Measurements from ENCODE around the gene RBMXL3. TPM values are rescaled to one million over a fixed set of nuclear protein-coding genes. Genes with fewer than 3 reads are reported as not detected.
"Not testable (repeated sequence)": the region's sequence is repeated elsewhere in the genome, so short reads cannot be mapped to it uniquely, and the experiment has no call there.

Gene RBMXL3
- total and polyA plus RNA-seq, 10 of the 15 experiments (the other 5 are each of a cell fraction or from before 2014, with no cell fraction given), result not detected

GRCh38 chrX:115214605-115215004 lies 25.4 kb downstream of the RBMXL3 start (continued):
- TF ChIP-seq, protein P1, sequence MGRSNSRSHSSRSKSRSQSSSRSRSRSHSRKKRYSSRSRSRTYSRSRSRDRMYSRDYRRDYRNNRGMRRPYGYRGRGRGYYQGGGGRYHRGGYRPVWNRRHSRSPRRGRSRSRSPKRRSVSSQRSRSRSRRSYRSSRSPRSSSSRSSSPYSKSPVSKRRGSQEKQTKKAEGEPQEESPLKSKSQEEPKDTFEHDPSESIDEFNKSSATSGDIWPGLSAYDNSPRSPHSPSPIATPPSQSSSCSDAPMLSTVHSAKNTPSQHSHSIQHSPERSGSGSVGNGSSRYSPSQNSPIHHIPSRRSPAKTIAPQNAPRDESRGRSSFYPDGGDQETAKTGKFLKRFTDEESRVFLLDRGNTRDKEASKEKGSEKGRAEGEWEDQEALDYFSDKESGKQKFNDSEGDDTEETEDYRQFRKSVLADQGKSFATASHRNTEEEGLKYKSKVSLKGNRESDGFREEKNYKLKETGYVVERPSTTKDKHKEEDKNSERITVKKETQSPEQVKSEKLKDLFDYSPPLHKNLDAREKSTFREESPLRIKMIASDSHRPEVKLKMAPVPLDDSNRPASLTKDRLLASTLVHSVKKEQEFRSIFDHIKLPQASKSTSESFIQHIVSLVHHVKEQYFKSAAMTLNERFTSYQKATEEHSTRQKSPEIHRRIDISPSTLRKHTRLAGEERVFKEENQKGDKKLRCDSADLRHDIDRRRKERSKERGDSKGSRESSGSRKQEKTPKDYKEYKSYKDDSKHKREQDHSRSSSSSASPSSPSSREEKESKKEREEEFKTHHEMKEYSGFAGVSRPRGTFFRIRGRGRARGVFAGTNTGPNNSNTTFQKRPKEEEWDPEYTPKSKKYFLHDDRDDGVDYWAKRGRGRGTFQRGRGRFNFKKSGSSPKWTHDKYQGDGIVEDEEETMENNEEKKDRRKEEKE (IDR thresholded peaks at IDR 0.05), result no peak
- no peak for TF ChIP-seq CBX5 (IDR thresholded peaks at IDR 0.05; ENCODE audit: low read depth)

DNA sequence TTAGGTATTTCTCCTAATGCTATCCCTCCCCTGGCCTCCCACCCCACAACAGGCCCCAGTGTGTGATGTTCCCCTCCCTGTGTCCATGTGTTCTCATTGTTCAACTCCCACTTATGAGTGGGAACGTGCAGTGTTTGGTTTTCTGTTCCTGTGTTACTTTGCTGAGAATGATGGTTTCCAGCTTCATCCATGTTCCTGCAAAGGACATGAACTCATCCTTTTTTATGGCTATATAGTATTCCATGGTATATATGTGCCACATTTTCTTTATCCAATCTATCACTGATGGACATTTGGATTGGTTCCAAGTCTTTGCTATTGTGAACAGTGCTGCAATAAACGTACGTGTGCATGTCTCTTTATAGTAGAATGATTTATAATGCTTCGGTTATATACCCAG lies 28.1 kb downstream of the RBMXL3 start:
- H2AFZ ChIP-seq (ENCODE audit: control insufficient read depth, low read depth, low read length); H3K79me2 ChIP-seq (ENCODE audit: control insufficient read depth, insufficient read depth, low read length); H3K27ac ChIP-seq (ENCODE audit: control insufficient read depth, insufficient read depth); intact Hi-C loops (cut with micrococcal nuclease; ENCODE audit: unreplicated experiment); BruUV-seq (replicated peaks); CTCF ChIA-PET; H3K9me3 ChIP-seq (replicated peaks; ENCODE audit: control insufficient read depth, insufficient read depth, low read length); in situ Hi-C loops (cut with MboI); H4K20me1 ChIP-seq (ENCODE audit: control insufficient read depth, insufficient read depth); FAIRE-seq; SMC1A ChIA-PET (ENCODE audit: uncharacterized antibody, unreplicated experiment); POLR2A ChIA-PET; H3K4me1 ChIP-seq (ENCODE audit: control insufficient read depth, insufficient read depth, low read length); ATAC-seq; H3K4me2 ChIP-seq (ENCODE audit: control insufficient read depth, insufficient read depth); H3K27me3 ChIP-seq (replicated peaks in 1 of 2; ENCODE audit: control insufficient read depth in 2 of 2, insufficient read depth in 2 of 2, low read length in 1 of 2); H3K9ac ChIP-seq (ENCODE audit: control insufficient read depth, insufficient read depth, low read length); DNase-seq (ENCODE audit: low read depth, low spot score); H3K4me3 ChIP-seq; RAD21 ChIA-PET (ENCODE audit: unreplicated experiment); H3K36me3 ChIP-seq (ENCODE audit: control insufficient read depth in 2 of 2, insufficient read depth in 2 of 2, low read length in 1 of 2): not testable (repeated sequence)
- 76% methylated on average over 4 of the region's 4 CpGs for WGBS (ENCODE audit: insufficient coverage, insufficient replicate concordance, low lambda C conversion rate, missing lambda C conversion rate)

GRCh38 chrX:115226929-115227328 lies 37.7 kb downstream of the RBMXL3 start:
- no peak overlapping the region for H3K4me2 ChIP-seq (ENCODE audit: control insufficient read depth, insufficient read depth)
- no peaks in the 10 kb centered on the region for H3K9me3 ChIP-seq (replicated peaks; ENCODE audit: control insufficient read depth, insufficient read depth, low read length)
- no peak overlapping the region for H3K4me3 ChIP-seq
- ChIA-PET POLR2A (no interaction called here), RAD21 (ENCODE audit: unreplicated experiment) (interaction anchor here (1.2 kb wide), 1 partner anchor 104 kb away, joined by 3 read pairs; no protein-coding TSS in a partner anchor), SMC1A (ENCODE audit: uncharacterized antibody, unreplicated experiment) (no interaction called here), CTCF (interaction anchor here (1.1 to 1.5 kb wide), 3 partner anchors 43 to 464 kb away, joined by 4 to 5 read pairs (median 5); no protein-coding TSS in a partner anchor)
- intact Hi-C loops (cut with micrococcal nuclease; ENCODE audit: unreplicated experiment) (loop anchor here (1.0 to 10.0 kb wide), 5 partner anchors 41 to 464 kb away; partner anchors contain the start of gene PLS3), in situ Hi-C loops (cut with MboI) (no loop called here)
- H3K27me3 ChIP-seq (replicated peaks in 1 of 2; ENCODE audit: control insufficient read depth in 2 of 2, insufficient read depth in 2 of 2, low read length in 1 of 2), result no peaks in the 10 kb centered on the region; a peak in 1 of 4 replicates
- H2AFZ ChIP-seq (ENCODE audit: control insufficient read depth, low read depth, low read length), result no peak overlapping the region
- FAIRE-seq (no peak), DNase-seq (ENCODE audit: low read depth, low spot score) (no peak), ATAC-seq (peak; percentile 94)
- H3K4me1 ChIP-seq (ENCODE audit: control insufficient read depth, insufficient read depth, low read length), result no peaks in the 10 kb centered on the region
- 9% methylated on average over 1 of the region's 1 CpG for WGBS (ENCODE audit: insufficient coverage, insufficient replicate concordance, low lambda C conversion rate, missing lambda C conversion rate)
- no peaks in the 10 kb centered on the region for H3K36me3 ChIP-seq (ENCODE audit: control insufficient read depth in 2 of 2, insufficient read depth in 2 of 2, low read length in 1 of 2)
- no peak overlapping the region for H3K27ac ChIP-seq (ENCODE audit: control insufficient read depth, insufficient read depth)
- H3K9ac ChIP-seq (ENCODE audit: control insufficient read depth, insufficient read depth, low read length), result no peak overlapping the region
- no TSS peak for BruUV-seq (replicated peaks)
- no peaks in the 10 kb centered on the region for H3K79me2 ChIP-seq (ENCODE audit: control insufficient read depth, insufficient read depth, low read length)
- no peaks in the 10 kb centered on the region for H4K20me1 ChIP-seq (ENCODE audit: control insufficient read depth, insufficient read depth)
- TF ChIP-seq SREBF2 (IDR thresholded peaks at IDR 0.05; ENCODE audit: low read length) (no peak), CTCF (IDR thresholded peaks at IDR 0.05 in 2 of 3, conservative IDR thresholded peaks at IDR 0.05 in 1 of 3; ENCODE audit: control insufficient read depth in 2 of 3, extremely low read depth in 1 of 3, insufficient read depth in 1 of 3, low read depth in 3 of 3, low read length in 3 of 3) (peak; percentile 23 to 61 (median 51); a peak in 3 of 6 replicates), SMC3 (IDR thresholded peaks at IDR 0.05; ENCODE audit: borderline replicate concordance, low read length) (peak; percentile 41; the same call in 1 of the 2 replicates), RAD21 (IDR thresholded peaks at IDR 0.05; ENCODE audit: insufficient read depth, low read depth, low read length) (peak; percentile 61; the same call in 1 of the 2 replicates)

Measured in GM12878 (cell line).